ENCODE results near the gene DGKD. TPM values are rescaled to one million over a fixed set of nuclear protein-coding genes. Genes with fewer than 3 reads are reported as not detected.

The DGKD gene
- total and polyA plus RNA-seq, 2 donors from 2014 or later = 2.6 to 32.3 TPM

DNA sequence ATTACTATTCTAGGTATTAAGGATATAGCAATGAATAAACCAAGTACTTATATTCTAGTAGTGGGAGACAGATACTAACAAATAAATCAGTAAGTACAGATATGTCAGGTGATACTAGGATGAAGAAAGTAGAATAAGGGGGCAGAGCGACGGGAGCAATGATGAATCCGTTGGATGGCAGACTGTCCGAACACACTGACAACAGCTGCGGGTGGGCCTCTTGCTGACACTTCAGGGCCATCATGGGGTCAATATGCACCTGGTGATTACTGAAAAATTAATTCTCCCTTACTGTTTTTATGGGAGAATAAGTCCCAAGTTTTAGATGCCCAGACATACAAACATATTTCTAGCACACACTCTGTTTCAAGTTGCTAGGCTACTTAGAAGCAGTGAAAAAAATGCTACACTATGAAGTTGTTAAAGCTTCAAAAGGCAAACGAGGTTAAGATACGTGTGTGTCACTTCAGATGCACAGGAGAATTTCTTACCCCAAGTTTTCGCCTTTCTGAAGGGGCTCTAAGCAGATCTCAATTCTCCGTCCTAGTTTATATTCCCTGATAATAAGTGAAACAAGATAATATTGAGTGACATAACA is 133.6 kb downstream of the DGKD start:
- TF ChIP-seq, protein P1, sequence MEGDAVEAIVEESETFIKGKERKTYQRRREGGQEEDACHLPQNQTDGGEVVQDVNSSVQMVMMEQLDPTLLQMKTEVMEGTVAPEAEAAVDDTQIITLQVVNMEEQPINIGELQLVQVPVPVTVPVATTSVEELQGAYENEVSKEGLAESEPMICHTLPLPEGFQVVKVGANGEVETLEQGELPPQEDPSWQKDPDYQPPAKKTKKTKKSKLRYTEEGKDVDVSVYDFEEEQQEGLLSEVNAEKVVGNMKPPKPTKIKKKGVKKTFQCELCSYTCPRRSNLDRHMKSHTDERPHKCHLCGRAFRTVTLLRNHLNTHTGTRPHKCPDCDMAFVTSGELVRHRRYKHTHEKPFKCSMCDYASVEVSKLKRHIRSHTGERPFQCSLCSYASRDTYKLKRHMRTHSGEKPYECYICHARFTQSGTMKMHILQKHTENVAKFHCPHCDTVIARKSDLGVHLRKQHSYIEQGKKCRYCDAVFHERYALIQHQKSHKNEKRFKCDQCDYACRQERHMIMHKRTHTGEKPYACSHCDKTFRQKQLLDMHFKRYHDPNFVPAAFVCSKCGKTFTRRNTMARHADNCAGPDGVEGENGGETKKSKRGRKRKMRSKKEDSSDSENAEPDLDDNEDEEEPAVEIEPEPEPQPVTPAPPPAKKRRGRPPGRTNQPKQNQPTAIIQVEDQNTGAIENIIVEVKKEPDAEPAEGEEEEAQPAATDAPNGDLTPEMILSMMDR (IDR thresholded peaks at IDR 0.05; ENCODE audit: borderline replicate concordance, extremely low read depth, insufficient read depth) = no peak
- no peak overlapping the region for H3K4me3 ChIP-seq (ENCODE audit: low read length in 3 of 3)
- FAIRE-seq (no peak), DNase-seq (no peak)
- intact Hi-C loops (cut with DNase I) = no loop called here
- no peaks in the 10 kb centered on the region for H3K27me3 ChIP-seq (ENCODE audit: control insufficient read depth, insufficient read depth, low read length)
- H3K36me3 ChIP-seq (ENCODE audit: control insufficient read depth in 2 of 3, insufficient read depth in 3 of 3, low read length in 3 of 3) = peaks cover 3 to 41% (median 30%) of the 10 kb centered on the region in 3 donors
- H3K9me3 ChIP-seq (ENCODE audit: control insufficient read depth in 2 of 3, insufficient read depth in 1 of 3, low read length in 3 of 3) = no peaks in the 10 kb centered on the region
- H3K9ac ChIP-seq (ENCODE audit: low read length in 3 of 3) = no peak overlapping the region
- H3K4me1 ChIP-seq (ENCODE audit: control insufficient read depth in 2 of 3, insufficient read depth in 2 of 3, low read depth in 1 of 3, low read length in 3 of 3) = no peaks in the 10 kb centered on the region
- peak overlapping the region in 1 of 2 donors; percentile 47 for H3K27ac ChIP-seq (ENCODE audit: low read depth in 2 of 2, low read length in 2 of 2)

DNA sequence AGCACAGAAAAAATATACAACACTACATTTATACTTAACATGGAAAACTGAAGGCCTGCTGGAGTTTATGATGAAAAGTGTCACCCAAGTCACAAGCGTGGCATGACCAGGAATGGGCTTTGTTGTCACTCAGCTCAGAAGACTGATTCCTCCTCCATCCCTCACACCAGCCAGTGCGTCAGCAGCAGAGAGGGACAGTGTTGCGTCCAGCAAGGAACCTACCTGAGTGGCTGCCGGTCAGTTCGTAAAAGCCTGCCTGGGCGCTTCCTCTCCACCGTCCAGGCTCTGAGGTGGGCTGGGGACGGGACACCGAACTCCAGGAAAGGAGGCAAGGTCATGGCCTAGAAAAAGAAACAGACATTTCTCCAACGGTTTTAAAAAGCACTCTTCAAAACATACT is 134.8 kb downstream of the DGKD start:
- Histone ChIP-seq H3K36me3 (ENCODE audit: control insufficient read depth in 2 of 3, insufficient read depth in 3 of 3, low read length in 3 of 3) (peaks cover 3 to 45% (median 29%) of the 10 kb centered on the region in 3 donors), H3K9me3 (ENCODE audit: control insufficient read depth in 2 of 3, insufficient read depth in 1 of 3, low read length in 3 of 3) (no peaks in the 10 kb centered on the region), H3K4me1 (ENCODE audit: control insufficient read depth in 2 of 3, insufficient read depth in 2 of 3, low read depth in 1 of 3, low read length in 3 of 3) (no peaks in the 10 kb centered on the region), H3K9ac (ENCODE audit: low read length in 3 of 3) (no peak overlapping the region), H3K27me3 (ENCODE audit: control insufficient read depth, insufficient read depth, low read length) (no peaks in the 10 kb centered on the region), H3K27ac (ENCODE audit: low read depth in 2 of 2, low read length in 2 of 2) (no peak overlapping the region), H3K4me3 (ENCODE audit: low read length in 3 of 3) (no peak overlapping the region)
- TF ChIP-seq, protein P1 (IDR thresholded peaks at IDR 0.05; ENCODE audit: borderline replicate concordance, extremely low read depth, insufficient read depth) = no peak
- FAIRE-seq = no peak
- intact Hi-C loops (cut with DNase I) = no loop called here
- no peak for DNase-seq

DNA sequence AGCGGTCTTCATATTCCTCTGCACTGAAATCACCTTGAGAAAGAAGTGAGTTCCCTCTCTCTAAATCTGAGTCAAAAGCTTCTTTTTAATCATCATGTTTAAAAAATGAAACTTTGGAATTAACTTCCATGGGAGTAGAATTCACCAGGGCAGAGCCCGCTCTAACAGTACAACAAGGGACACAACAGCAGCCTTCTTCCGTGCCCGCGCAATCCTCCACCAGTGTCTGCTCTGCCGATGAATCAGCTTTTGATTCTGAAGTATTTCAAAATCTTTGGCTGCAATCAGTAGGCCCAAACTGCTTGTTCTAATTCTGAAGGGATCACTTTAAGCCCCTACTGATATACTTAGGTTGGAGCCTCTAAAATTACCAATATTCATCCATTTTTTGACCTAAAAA is 135.4 kb downstream of the DGKD start:
- intact Hi-C loops (cut with DNase I) = no loop called here
- FAIRE-seq (no peak), DNase-seq (no peak)
- H3K4me3 ChIP-seq (ENCODE audit: low read length in 3 of 3) = no peak overlapping the region
- no peaks in the 10 kb centered on the region for H3K27me3 ChIP-seq (ENCODE audit: control insufficient read depth, insufficient read depth, low read length)
- no peaks in the 10 kb centered on the region for H3K4me1 ChIP-seq (ENCODE audit: control insufficient read depth in 2 of 3, insufficient read depth in 2 of 3, low read depth in 1 of 3, low read length in 3 of 3)
- no peak overlapping the region for H3K9ac ChIP-seq (ENCODE audit: low read length in 3 of 3)
- TF ChIP-seq, protein P1 (IDR thresholded peaks at IDR 0.05; ENCODE audit: borderline replicate concordance, extremely low read depth, insufficient read depth) = no peak
- peaks cover 3 to 45% (median 28%) of the 10 kb centered on the region in 3 donors for H3K36me3 ChIP-seq (ENCODE audit: control insufficient read depth in 2 of 3, insufficient read depth in 3 of 3, low read length in 3 of 3)
- H3K27ac ChIP-seq (ENCODE audit: low read depth in 2 of 2, low read length in 2 of 2) = no peak overlapping the region
- no peaks in the 10 kb centered on the region for H3K9me3 ChIP-seq (ENCODE audit: control insufficient read depth in 2 of 3, insufficient read depth in 1 of 3, low read length in 3 of 3)

DNA sequence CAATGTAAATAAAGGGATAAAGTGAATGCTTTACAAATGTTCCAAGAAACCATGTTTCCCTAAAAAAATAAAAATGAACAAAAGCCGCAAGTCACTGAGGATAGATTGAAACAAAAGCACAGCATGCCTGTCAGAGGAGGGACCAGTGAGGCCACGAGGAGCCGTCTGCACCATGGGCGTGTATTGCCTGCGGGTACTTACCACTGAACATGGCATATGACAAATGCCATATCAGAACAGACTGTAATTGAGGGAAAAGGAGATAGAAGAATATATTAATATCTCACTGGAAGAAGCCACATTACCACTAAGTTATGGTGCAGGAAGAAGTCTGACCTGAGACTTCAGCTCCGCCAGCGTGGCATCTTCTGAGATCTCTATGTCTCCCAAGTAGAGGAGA is 136.5 kb downstream of the DGKD start:
- H3K27ac ChIP-seq (ENCODE audit: low read depth in 2 of 2, low read length in 2 of 2) = no peak overlapping the region

More for the DNA sequence above, 136.5 kb downstream of the DGKD start:
- H3K4me3 ChIP-seq (ENCODE audit: low read length in 3 of 3) = no peak overlapping the region
- no peak overlapping the region for H3K9ac ChIP-seq (ENCODE audit: low read length in 3 of 3)
- FAIRE-seq = no peak
- no peak for DNase-seq
- peaks cover 3 to 40% (median 22%) of the 10 kb centered on the region in 3 donors for H3K36me3 ChIP-seq (ENCODE audit: control insufficient read depth in 2 of 3, insufficient read depth in 3 of 3, low read length in 3 of 3)
- TF ChIP-seq, protein P1 (IDR thresholded peaks at IDR 0.05; ENCODE audit: borderline replicate concordance, extremely low read depth, insufficient read depth) = no peak
- H3K27me3 ChIP-seq (ENCODE audit: control insufficient read depth, insufficient read depth, low read length) = no peaks in the 10 kb centered on the region
- H3K9me3 ChIP-seq (ENCODE audit: control insufficient read depth in 2 of 3, insufficient read depth in 1 of 3, low read length in 3 of 3) = no peaks in the 10 kb centered on the region
- H3K4me1 ChIP-seq (ENCODE audit: control insufficient read depth in 2 of 3, insufficient read depth in 2 of 3, low read depth in 1 of 3, low read length in 3 of 3) = no peaks in the 10 kb centered on the region
- intact Hi-C loops (cut with DNase I) = no loop called here

All from kidney (tissue), 14 donors.